GM03348 (cell line): Measurements from ENCODE around the gene MRFAP1.
"Not testable (repeated sequence)": the region's sequence is repeated elsewhere in the genome, so short reads cannot be mapped to it uniquely, and the experiment has no call there.

ENCODE experiments used
- DNase-seq: peaks from one replicate; pipeline ENCODE4 v3.0.0; 2012; ENCODE audit warnings: low spot score

Gene MRFAP1

DNA sequence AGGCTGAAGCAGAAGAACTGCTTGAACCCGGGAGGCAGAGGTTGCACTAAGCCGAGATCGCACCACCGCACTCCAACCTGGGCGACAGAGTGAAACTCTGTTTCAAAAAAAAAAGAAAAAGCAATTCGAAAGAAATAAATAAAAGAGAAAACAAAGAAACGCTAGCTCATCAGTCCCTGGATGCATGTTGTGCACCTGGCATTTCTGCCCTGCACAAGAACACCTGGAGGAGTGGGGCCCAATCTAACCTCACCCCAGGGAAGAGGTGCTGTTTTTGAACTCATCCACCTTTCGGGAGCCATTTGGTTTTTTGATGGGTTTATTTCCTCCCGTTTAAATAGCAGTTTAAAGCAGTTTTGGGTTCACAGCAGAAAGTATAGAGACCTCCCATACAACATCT, 5.7 kb upstream of the MRFAP1 start:
- no peak for DNase-seq

DNA sequence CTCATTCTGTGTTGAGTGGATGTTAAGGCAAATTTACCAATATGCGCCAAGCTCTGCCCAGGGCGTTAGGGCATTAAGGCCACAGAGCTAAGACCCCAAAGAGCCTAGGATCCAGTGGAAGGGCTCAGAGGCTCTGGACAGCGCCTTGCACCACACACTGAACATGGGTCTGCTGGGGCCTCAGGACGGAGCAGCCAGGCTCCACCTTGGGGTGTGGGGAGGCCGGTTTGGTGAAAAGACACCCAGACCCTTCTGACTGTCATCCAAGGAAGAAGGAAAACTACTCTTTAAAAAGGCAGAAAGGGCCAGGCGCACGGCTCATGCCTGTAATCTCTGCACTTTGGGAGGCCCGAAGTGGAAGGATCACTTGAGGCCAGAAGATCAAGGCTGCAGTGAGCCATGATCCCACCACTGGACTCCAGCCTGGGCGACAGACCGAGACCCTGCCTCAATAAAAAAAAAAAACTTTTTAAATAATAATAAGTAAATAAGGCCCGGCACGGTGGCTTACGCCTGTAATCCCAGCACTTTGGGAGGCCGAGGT, 1.3 kb upstream of the MRFAP1 start:
- no peak for DNase-seq

DNA sequence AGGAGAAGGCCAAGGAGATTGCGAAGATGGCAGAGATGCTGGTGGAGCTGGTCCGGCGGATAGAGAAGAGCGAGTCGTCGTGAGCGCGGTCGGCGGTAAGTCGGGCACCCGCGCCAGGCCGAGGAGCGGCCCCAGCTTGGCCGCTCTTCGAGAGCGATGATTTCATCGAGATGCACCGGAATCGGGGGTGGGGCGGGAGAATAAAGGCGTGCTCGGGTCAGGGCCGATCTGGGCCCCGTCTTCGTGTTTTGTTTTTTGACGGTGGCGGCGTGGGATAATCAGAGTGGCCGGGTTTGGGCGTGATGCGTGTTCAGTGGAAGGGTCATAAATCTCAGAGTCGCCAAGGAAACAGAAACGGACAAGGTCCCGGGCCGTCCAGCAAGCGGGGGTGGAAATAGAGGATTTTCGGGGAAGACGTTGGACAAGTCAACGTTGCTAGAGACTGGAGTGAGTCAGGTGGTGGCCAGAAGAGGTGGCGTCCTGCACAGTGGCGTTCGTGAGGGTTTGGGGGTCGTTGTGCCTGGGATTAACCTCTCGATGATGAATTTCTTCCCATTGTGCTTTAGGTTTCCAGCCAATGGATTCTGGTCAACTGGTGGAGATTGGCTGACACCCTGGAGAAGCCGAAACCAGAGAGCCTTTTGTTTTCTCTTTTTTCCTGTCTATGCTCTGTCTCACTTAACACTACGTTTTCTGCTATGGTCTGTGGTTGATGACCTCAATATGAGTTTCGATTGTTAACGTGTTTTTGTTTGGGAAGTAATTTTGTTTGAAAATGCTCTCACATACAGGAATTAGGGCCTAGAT, 882 bp downstream of the MRFAP1 start:
- peak; percentile 80 for DNase-seq

DNA sequence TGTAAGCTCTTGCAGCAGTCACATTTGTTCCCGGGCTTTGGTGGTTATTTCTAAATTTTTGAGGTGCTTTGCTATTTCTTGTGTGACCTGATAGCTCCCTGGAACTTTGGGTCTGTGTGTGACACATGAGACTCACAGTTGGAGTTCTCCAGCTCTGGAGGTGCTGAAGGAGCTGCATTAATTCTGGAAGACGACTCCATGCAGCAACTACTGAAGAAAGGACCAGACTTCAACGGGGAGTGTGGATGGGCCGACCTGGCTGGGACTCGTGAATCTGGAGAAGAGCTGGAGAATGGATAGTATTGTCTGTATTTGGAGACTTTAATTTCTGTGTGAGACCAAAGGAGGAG, 1.5 kb downstream of the MRFAP1 start:
- DNase-seq = no peak

DNA sequence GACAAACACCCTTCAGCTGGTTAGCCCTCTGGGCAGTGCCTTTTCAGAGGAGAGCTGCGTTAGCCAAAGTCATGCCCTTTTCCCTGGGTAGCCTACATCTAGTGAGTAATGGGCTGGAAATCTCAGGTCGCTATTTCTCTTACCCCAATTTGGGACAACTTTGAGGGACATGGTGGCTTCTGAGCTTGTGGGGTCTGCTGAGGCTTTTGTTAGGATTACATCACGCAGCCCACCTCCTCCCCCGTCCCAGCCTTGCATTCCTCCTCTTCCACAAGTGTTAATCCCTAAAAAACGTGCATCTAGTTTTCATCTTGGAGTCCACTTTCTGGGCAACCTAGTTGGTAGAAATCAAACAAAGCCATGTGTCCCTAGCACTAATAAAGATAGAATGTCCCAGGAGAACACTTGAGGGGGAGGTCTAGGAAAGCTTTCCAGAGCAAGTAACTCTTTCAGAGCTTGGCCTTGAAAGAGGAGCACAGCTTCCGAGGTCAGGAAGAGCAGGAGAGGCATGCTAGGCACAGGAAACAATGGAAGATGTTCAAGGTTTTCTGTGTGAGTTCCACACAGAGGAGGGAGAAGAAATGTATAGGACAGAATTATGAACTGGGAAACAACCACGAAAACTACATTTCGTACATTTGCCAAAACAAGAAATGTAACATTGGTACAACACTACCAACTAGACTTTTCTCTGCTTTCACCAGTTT, 2.8 kb downstream of the MRFAP1 start:
- no peak for DNase-seq

DNA sequence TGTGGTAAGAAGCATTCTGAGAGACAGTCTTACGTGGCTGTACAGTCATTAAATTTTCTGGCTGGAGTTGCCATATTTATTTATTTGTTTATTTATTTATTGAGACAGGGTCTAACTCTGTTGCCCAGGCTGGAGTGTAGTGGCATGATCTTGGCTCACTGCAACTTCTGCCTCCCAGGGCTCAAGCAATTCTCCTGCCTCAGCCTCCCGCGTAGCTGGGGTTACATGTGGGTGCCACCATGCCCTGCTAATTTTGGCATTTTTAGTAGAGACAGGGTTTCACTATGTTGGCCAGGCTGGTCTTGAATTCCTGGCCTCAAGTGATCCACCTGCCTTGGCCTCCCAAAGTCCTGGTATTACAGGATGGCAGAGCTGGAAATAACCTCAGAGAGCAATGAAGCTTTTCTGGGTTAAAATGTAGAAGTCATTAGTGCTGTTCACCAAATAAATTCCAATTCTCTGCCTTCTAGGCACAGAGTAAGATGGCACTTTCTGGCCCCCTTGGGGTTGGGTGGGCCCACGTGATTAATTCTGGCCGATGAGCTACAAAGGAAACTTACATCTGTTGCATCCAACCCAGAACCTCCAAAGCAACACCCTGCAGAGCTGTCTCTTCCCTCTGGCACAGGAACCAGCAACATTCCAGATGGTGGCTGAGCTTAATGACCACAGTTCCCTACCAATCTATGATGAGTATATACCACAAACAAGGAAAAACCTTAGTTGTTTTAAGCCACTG, 4.5 kb downstream of the MRFAP1 start:
- DNase-seq = no peak

DNA sequence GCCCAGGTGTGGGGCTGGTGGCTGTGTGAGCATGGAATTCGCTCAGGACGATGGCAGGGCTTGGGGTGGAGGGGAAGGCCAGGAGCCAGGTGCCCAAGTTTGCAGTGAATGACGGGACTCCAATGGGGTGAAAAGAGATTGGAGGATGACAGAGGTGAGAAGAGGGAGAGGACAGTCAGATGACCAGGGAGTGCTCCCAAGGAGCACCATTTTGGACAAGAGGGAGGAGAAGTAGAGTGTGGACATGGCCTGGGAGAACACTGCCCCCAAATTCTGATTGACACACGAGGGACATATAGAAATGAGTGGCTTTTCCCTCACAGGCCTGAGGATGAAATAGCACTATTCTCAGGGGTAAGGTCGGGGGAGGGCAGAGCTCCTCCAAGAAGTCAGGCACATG, 6.7 kb downstream of the MRFAP1 start:
- no peak for DNase-seq

DNA sequence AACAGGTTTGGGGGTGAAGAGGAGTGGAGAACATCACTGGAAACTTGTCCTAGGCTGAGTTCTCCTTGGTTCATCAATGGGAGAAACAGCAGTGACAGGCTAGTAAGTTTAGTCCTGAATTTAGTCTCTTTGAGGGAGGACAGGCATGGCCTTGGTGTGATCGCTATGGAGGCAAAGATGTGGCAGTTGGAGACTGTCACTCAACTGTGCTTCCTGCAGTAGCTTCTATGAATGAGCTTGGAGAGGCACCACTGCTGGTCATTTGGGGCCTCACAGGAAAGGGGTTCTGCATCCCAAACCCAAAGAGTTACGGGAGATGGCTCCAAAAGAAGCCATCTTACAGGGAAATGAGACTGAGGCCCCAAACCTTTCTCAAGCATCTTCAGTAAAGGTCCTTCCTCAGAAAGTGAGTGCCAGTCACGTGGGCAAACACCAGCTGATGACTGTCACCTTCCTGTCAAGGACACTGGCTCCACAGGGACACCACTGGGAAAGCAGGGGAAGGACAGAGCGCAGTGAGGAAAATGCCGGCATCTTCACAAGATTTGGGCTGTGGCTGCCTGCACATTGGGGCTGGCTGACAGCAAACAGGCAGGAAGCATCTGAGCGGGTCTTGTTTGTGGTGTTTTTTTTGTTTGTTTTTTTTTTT, 7.2 kb downstream of the MRFAP1 start:
- no peak for DNase-seq

DNA sequence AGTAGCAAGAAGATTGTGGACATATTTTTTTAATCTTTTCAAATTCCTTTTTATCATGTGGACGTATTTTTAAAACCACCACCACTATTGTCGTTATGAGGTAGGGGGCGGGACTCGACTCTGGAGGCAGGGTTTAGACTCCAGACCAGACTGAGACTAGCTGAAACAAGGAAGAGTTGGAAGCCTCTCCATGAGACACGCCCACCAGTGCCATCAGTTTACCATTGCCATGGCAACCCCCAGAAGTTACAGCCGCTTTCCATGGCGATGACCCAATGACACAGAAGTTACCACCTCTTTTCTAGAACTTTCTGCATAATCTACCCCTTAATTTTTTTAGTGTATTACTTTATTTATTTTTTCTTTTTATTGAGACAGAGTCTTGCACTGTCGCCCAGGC, 8.7 kb downstream of the MRFAP1 start:
- no peak for DNase-seq

DNA sequence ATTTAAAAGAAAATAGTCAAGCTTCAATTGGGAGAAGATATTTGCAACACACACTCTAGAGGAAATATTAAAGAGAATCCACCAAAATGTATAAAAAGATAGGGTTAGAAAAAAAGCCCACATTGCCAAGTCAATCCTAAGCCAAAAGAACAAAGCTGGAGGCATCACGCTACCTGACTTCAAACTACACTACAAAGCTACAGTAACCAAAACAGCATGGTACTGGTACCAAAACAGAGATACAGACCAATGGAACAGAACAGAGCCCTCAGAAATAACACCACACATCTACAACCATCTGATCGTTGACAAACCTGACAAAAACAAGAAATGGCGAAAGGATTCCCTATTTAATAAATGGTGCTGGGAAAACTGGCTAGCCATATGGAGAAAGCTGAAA, 13.7 kb downstream of the MRFAP1 start:
- DNase-seq = not testable (repeated sequence)

DNA sequence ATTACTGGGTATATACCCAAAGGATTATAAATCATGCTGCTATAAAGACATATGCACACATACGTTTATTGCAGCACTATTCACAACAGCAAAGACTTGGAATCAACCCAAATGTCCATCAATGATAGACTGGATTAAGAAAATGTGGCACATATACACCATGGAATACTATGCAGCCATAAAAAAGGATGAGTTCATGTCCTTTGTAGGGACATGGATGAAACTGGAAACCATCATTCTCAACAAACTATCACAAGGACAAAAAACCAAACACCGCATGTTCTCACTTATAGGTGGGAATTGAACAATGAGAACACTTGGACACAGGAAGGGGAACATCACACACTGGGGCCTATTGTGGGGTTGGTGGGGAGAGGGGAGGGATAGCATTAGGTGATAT, 14.8 kb downstream of the MRFAP1 start:
- not testable (repeated sequence) for DNase-seq

DNA sequence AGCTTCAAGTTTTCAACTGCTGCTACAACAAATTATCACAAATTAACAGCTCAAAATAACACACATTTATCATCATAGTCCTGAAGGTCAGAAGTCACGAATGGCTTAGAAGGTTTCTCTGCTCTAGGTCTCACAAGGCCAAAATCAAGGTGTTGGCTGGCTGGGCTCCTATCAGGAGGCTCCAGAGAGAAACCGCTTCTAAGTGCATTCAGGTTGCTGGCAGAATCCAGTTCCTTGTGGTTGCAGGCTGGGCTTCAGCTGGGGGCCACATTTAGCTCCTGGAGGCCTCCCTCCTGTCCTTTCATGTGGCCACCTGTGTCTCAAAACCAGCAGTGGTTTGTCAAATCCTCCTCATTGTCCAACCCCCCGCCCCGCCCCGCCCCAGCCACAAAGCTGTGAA, 15.4 kb downstream of the MRFAP1 start:
- DNase-seq = no peak

DNA sequence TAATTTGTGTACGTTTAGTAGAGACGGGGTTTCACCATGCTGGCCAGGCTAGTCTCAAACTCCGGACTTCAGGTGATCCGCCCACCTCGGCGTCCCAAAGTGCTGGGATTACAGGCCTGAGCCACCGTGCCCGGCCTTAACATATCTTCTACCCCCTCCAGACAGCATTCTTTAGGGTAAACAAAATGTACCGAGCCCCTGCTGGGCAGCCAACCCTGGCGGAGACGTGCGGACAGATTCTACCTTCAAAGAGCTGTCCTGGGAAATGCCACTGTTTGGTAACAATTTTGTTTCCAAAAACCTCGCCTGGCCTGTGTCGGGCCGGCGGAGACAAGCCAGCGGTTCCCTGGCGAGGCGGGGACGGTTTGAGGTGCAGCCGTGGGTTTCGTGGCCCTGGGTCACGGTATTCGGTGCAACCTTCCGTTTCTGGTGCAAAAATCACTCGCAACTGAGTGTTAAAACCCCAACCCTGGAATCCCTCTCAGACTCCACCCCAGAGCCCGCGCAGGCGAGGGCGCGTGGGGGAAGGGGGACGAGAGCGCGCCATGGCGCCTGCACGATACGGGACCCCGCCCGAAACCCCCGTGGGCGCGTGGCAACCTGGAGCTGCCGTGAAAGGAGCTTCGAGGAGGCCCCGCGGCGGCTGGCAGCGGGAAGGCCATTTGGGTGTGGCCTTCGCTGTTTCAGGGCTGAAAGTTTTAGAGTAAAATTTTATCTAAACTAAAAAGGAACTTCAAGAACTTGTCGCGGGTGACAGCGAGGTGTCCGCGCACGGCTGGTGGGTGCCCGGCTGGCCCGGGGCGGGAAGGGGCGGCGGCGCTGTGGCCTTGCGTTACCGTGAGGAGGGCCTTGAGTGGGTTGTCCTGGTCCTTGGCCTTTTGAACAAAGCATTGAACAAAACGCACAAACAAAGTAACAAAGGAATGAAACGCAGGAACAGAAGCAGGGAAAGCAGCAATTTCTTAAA, 17.0 kb downstream of the MRFAP1 start:
- DNase-seq = no peak

DNA sequence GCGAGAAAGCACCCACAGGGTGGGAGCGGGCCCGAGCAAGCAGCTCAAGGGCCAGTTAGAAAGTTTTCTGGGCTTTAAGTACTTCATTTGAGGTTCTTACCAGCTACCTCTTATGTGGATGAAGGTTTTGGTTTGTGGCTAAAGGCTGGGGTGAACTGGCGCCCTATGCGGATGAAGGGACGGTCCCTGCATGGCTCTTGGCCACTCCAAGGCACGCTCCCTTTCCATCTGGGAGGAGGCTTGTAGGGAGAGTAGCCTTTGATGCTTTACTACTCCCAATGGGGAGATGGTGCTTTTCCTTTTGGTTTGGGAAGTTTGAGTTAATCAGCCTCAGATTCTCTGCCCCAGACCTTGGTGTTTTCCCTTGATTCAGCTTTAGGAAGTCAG, 17.7 kb downstream of the MRFAP1 start:
- DNase-seq = no peak

DNA sequence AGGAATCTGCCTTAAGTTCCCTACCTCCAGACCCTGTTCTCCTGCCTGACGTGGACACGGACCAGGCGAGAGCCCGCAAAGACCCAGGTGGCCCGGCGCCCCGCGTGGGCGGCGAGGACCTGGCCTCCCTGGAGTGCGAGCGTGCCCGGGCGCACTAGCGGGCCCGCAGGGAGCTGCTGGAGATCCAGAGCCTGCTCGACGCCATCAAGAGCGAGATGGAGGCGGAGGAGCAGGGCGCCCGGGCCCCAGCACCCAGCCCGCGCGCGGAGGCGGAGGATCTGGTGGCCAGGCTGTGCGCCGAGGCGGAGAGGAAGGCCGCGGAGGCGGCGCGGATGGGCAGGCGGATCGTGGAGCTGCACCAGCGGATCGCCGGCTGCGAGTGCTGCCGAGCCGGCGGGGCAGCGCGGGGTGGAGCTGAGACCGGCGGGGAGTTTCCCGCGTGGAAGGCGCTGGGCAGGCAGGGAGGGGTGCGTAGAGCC, 18.2 kb downstream of the MRFAP1 start:
- peak; percentile 74 for DNase-seq

DNA sequence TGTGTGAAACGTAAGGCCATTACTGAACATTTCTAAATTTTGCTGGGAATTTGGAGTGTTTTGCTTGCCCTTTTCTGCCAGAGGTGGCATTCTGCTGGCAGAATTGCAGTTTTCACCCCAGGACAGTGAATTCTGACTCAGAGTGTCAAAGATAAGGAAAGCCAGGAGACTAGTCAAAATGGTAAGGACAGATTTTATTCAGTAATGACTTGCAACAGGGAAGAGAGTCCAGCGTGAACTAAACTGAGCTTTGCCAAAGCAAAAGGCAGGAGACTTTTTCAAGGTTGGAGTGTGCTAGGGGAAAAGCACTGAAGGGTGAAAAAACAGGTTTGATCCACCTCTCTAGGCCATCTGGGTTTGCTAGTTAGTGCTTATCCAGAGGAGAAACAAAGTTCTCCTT, 19.4 kb downstream of the MRFAP1 start:
- no peak for DNase-seq

DNA sequence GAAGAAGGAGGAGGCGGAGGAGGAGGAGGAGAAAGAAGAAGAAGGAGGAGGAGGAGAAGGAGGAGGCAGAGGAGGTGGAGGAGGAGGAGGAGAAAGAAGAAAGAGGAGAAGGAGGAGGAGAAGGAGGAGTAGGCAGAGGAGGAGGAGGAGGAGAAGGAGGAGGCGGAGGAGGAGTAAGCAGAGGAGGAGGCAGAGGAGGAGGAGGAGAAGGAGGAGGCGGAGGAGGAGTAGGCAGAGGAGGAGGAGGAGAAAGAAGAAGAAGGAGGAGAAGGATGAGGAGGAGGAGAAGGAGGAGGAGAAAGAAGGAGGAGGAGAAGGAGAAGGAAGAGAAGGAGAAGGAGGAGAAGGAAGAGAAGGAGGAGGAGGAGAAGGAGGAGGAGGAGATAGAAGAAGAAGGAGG, 19.9 kb downstream of the MRFAP1 start:
- DNase-seq = no peak

DNA sequence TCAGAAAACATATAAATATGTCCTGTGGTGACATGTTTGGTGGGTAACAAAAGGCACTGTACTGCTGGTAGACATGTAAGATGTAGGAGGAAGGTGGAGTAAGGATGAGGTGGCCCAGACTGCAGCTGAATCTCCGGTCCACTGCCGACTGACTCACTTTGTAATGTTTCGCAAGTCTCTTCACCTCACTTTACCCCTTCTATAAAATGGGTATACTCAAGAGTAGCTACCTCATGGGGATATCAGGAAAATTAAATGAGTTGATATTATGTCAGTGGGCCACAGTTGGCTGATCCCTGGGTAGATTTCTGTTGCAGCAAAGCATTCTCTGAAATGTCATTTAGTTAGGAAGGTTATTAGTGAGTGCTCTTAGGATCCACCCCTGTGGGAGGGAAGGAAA, 22.1 kb downstream of the MRFAP1 start:
- no peak for DNase-seq

DNA sequence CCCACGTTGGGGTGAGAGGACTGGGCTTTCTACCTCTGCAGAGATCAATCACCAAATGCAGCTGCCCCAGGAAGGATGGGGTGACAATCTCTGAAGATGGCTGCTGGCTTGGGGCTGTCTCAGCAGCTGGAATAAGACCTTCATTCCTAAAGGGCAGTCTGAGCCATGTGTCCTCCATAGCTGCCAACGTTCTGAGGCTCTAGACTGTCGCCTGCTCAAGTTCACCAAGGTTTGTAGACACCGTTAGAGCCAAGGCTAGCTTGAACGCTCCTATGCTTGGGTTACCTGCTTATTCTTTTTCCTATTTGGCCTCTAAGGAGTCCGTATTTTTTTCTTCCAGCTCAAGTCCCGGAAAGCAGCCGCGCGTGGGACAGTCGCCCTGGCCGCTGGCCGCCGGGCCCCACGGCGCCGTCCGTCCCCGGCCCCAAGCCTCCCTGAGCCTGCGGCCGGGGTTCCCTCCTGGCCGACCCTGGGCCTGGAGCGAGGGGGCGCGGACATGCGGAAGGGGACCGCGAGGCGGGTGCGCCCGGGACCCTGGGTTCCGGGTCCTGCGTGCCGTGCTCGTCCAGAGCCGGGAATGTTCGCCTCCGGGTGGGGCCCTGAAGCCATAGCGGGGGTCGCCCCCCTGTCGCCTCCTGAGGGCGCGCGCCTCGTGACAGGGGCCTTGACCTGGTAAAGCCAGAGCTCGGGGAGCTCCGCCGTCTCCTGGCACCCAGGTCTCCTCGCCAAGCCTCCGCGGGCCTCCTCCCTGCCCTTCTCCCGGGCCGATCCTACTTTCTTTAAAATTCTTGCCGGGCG, 23.3 kb downstream of the MRFAP1 start:
- DNase-seq = peak; percentile 29

DNA sequence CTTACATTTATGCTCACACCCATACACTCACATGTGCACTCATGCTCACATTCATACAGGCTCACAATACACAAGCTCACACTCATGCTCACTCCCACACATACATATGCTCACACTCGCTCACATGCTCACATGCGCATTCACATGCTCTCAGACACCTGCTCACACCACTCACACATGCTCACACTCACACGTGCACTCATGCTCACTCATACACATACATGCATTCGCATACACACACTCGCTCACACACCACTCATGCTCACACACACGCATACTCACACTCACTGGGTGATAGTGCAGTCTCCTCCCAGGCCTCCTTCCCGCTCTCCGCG, 24.8 kb downstream of the MRFAP1 start:
- DNase-seq = no peak
